BLaER1 treated with 17β-estradiol and CSF1 and Interleukin-3, amounts not matched to agents 10 nM and 100 nM (cell line): ENCODE data around the gene BCAP31.

Experiments
- H3K27ac ChIP-seq, 11 experiments: shearing (Covaris generic); formaldehyde crosslinking; 2 replicates each; pipeline ENCODE4 v1.8.1; 2022
- H3K27me3 ChIP-seq, 11 experiments: shearing (Covaris generic); formaldehyde crosslinking; 2 replicates each; pipeline ENCODE4 v1.8.1; 2022
- H3K36me3 ChIP-seq, 11 experiments: shearing (Covaris generic); formaldehyde crosslinking; 2 replicates each; pipeline ENCODE4 v1.8.1; 2022
- H3K4me1 ChIP-seq, 10 experiments: shearing (Covaris generic); formaldehyde crosslinking; 2 replicates each; pipeline ENCODE4 v1.8.1; 2022
- H3K4me2 ChIP-seq, 11 experiments: shearing (Covaris generic); formaldehyde crosslinking; 2 replicates each; pipeline ENCODE4 v1.8.1; 2022
- H3K4me3 ChIP-seq, 10 experiments: shearing (Covaris generic); formaldehyde crosslinking; 2 replicates each; pipeline ENCODE4 v1.8.1; 2022
- H3K9ac ChIP-seq, 11 experiments: shearing (Covaris generic); formaldehyde crosslinking; 2 replicates each; pipeline ENCODE4 v1.8.1; 2022
- H3K9me3 ChIP-seq, 11 experiments: shearing (Covaris generic); formaldehyde crosslinking; replicated peaks in 1 of 11; 2 replicates each; pipeline ENCODE4 v1.8.1; 2022
- H4K20me1 ChIP-seq, 11 experiments: shearing (Covaris generic); formaldehyde crosslinking; 2 replicates each; pipeline ENCODE4 v1.8.1; 2022
- Cebpa-rat ChIP-seq, 11 experiments: shearing (Covaris generic); IDR thresholded peaks; 2 replicates each; pipeline ENCODE4 v1.8.1; 2022

BCAP31 gene

DNA sequence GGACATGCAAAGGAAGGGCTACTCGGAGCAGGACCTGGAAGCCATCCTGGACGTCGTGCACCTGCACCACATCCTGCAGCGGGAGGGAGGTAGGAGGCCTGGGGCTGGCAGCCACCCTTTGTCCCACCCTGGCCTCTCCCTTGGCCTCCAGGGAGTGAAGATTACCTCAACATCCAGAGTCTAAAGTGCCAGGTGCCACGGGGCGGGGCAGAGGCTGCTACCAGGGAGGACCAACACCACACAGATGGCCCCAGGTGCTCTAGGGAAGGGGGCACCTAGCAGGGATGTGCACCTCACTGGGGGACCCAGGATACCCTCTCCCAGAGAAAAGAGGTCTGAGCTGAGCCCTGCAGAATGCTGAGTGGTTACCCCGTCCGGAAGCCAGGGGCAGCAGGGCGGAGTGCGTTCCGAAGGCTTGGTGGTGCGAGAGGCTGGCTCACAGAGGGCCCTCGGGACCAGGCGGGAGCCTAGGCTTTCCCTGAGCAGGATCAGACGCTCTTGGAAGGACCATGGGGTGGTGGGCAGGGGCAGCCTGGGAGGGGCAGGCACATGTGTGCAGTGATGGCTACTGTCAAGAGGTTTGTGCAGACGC lies 16.5 kb upstream of the BCAP31 start:
- Histone ChIP-seq H3K4me1 (peaks cover 27 to 88% (median 71%) of the 10 kb centered on the region in 10 experiments), H3K4me2 (peak overlapping the region in 9 of 11 experiments; percentile 59 to 79 (median 68); a peak in 17 of 22 replicates), H3K9ac (no peak overlapping the region), H3K27me3 (peaks cover 9 to 73% (median 45%) of the 10 kb centered on the region in 11 experiments; a peak in 20 of 22 replicates), H3K36me3 (peaks cover 0 to 46% (median 8%) of the 10 kb centered on the region in 11 experiments; a peak in 12 of 22 replicates), H3K27ac (no peak overlapping the region), H4K20me1 (peaks cover 12 to 84% (median 35%) of the 10 kb centered on the region in 11 experiments; a peak in 20 of 22 replicates), H3K9me3 (peaks cover 0 to 10% (median 0%) of the 10 kb centered on the region in 11 experiments; a peak in 5 of 22 replicates), H3K4me3 (no peak overlapping the region)
- TF ChIP-seq Cebpa-rat (IDR thresholded peaks at IDR 0.05): no peak

DNA sequence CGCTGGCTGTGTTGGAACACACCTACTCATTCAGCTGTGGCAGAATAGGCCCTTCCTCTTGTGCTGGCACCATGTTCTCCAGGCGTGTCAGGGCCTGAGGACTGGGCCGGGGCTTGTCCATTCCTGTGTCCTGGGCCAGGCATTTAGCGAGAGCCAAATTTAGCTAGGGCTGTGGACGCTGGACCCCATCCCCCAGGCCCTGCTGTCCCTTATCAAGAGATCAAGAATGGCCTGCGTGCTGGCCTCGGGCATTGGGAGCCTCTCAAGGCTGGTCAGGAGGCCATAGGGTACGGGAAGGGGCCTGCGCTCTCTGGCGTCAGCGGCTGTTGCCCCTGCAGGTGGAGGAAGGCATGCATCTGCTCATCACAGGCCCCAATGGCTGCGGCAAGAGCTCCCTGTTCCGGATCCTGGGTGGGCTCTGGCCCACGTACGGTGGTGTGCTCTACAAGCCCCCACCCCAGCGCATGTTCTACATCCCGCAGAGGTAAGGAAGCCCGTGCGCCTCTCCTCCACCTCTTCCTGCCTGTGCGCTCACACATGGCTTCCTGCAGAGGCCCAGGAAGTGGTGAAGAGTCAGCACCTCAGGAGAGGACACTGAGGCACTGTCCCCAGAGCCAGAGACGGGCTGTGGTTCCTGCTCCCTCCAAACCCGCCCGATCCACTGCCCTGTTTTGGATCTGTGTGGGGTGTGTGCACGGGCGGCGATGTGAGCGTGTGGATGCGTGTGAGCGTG lies 15.7 kb upstream of the BCAP31 start:
- peak overlapping the region in 9 of 11 experiments; percentile 59 to 79 (median 68); a peak in 18 of 22 replicates for H3K4me2 ChIP-seq
- peaks cover 35 to 92% (median 79%) of the 10 kb centered on the region in 10 experiments for H3K4me1 ChIP-seq
- H3K9me3 ChIP-seq: peaks cover 0 to 18% (median 4%) of the 10 kb centered on the region in 11 experiments; a peak in 11 of 22 replicates

DNA sequence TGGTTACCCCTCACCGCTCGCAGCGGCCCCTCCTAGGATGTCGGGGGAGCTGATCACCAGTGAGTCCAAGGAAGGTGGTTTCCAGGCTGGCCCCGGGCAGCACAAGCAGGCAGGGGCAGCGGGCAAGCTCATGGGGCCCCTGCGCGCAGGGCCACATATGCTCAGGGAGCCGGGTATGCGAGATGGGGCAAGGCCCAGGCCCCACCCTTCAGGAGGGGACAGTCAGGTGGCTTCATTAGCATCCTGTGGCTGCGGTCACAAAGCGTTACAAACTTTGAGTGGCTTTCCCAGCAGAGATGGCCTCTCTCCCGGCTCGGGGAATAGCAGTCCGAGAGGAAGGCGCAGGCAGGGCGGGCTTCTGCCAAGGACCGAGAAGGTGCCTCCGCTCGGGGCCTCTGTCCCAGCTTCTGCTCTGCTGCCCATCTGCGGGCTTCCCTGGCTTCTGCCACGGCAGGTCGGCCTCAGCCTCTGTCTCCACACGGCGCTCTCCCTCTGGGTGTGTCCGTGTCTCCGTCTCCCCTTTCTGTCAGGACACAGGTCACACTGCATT lies 13.9 kb upstream of the BCAP31 start:
- Histone ChIP-seq H3K4me1 (peaks cover 27 to 82% (median 70%) of the 10 kb centered on the region in 10 experiments), H3K27me3 (peaks cover 9 to 87% (median 53%) of the 10 kb centered on the region in 11 experiments; a peak in 20 of 22 replicates), H3K9ac (no peak overlapping the region), H3K9me3 (peaks cover 0 to 33% (median 19%) of the 10 kb centered on the region in 11 experiments; a peak in 14 of 22 replicates), H3K4me2 (no peak overlapping the region), H3K36me3 (peaks cover 0 to 64% (median 13%) of the 10 kb centered on the region in 11 experiments; a peak in 14 of 22 replicates), H3K4me3 (no peak overlapping the region), H4K20me1 (peaks cover 12 to 91% (median 51%) of the 10 kb centered on the region in 11 experiments; a peak in 20 of 22 replicates), H3K27ac (no peak overlapping the region)
- no peak for TF ChIP-seq Cebpa-rat (IDR thresholded peaks at IDR 0.05)

More for the DNA sequence above, 15.7 kb upstream of the BCAP31 start:
- TF ChIP-seq Cebpa-rat (IDR thresholded peaks at IDR 0.05): no peak
- H3K36me3 ChIP-seq: peaks cover 0 to 46% (median 8%) of the 10 kb centered on the region in 11 experiments; a peak in 12 of 22 replicates
- H3K27ac ChIP-seq: no peak overlapping the region
- H4K20me1 ChIP-seq: peaks cover 12 to 92% (median 36%) of the 10 kb centered on the region in 11 experiments; a peak in 20 of 22 replicates
- 0 out of 22 replicates have a peak overlapping the region, but pooled peaks of 1 of the 11 experiments have one; percentile 10 for H3K9ac ChIP-seq
- H3K27me3 ChIP-seq: peaks cover 9 to 81% (median 53%) of the 10 kb centered on the region in 11 experiments; a peak in 20 of 22 replicates
- H3K4me3 ChIP-seq: no peak overlapping the region

DNA sequence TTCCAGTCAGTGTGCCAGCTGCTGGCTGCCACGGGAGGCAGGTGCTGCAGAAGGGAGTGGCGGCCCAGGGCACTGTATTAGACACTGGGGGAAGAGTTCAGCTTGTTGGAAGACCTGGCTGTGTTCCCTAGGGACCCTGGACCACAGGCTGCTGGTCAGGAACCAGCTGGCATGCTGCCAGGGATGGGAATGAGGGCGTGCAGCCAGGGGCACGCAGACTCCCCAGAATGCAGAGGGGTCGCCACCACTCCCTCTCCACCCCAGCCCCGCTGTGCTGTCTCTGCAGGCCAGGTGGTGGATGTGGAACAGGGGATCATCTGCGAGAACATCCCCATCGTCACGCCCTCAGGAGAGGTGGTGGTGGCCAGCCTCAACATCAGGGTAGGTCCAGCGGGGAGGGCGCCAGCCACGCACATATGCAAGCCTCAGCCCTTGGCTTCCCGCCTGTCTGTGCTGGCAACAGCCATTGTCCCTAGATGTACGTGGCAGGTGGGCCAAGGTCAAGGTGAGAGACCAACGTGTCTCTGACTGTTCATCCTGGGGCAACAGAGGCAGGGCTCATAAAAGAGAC lies 12.8 kb upstream of the BCAP31 start:
- Histone ChIP-seq H3K4me3 (no peak overlapping the region), H3K27ac (no peak overlapping the region), H3K4me1 (peaks cover 30 to 83% (median 65%) of the 10 kb centered on the region in 10 experiments), H3K9me3 (peaks cover 5 to 40% (median 27%) of the 10 kb centered on the region in 11 experiments; a peak in 21 of 22 replicates), H3K4me2 (peak overlapping the region in 7 of 11 experiments; percentile 46 to 65 (median 59); a peak in 11 of 22 replicates), H3K27me3 (peaks cover 9 to 91% (median 60%) of the 10 kb centered on the region in 11 experiments; a peak in 20 of 22 replicates), H3K9ac (peak overlapping the region in 1 of 11 experiments; percentile 44; a peak in 1 of 22 replicates), H3K36me3 (peaks cover 0 to 66% (median 13%) of the 10 kb centered on the region in 11 experiments; a peak in 15 of 22 replicates), H4K20me1 (peaks cover 12 to 92% (median 46%) of the 10 kb centered on the region in 11 experiments; a peak in 20 of 22 replicates)
- no peak for TF ChIP-seq Cebpa-rat (IDR thresholded peaks at IDR 0.05)

DNA sequence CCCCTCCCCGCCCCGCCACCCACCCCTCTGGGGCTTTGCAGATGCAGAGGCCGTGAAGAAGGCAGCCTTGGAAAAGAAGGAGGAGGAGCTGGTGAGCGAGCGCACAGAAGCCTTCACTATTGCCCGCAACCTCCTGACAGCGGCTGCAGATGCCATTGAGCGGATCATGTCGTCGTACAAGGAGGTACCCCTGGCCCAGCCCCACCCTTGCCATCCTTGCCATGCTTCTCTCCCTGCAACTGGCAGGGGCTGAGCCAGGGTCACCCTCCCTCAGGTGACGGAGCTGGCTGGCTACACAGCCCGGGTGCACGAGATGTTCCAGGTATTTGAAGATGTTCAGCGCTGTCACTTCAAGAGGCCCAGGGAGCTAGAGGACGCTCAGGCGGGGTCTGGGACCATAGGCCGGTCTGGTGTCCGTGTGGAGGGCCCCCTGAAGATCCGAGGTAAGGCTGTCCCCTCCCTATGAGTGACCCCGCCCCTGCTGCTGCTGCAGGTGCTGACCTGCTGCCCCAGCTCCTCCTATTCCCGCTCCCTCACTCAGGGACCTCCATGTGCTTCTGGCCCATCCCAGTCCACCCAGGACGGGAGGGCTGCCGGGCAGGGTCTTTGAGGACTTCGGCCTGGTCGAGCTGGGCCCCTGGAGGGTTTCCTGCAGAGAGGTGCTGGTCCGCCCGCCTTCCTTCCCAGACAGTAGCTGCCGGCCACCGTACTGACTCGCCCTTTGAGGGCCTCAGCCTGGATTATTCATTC lies 12.1 kb upstream of the BCAP31 start:
- Histone ChIP-seq H3K36me3 (peaks cover 3 to 66% (median 19%) of the 10 kb centered on the region in 11 experiments; a peak in 17 of 22 replicates), H3K4me1 (peaks cover 36 to 86% (median 66%) of the 10 kb centered on the region in 10 experiments), H4K20me1 (peaks cover 12 to 88% (median 42%) of the 10 kb centered on the region in 11 experiments; a peak in 20 of 22 replicates), H3K4me3 (no peak overlapping the region), H3K4me2 (peak overlapping the region in 10 of 11 experiments; percentile 36 to 65 (median 56); a peak in 18 of 22 replicates), H3K9me3 (peaks cover 13 to 46% (median 35%) of the 10 kb centered on the region in 11 experiments), H3K27me3 (peaks cover 4 to 91% (median 61%) of the 10 kb centered on the region in 11 experiments; a peak in 20 of 22 replicates), H3K9ac (peak overlapping the region in 1 of 11 experiments; percentile 44; a peak in 1 of 22 replicates), H3K27ac (no peak overlapping the region)
- no peak for TF ChIP-seq Cebpa-rat (IDR thresholded peaks at IDR 0.05)

DNA sequence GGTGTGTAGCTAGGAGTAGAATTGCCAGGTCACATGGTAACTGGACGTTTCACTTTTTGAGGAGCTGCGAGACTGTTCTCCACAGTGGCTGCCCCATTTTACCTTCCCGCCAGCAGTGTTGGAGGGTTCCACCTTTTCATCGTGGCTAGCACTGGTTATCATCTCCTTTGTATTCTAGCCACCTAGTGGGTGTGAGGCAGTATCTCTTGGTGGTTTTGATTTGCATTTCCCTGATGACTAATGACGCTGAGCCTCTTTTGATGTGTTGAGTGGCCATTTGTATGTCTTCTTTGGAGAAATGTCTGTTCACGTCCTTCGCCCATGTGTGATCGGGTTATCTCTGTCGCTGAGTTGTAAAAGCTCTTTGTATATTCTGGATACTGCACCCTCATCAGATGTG lies 11.1 kb upstream of the BCAP31 start:
- Histone ChIP-seq H3K36me3 (peaks cover 13 to 68% (median 28%) of the 10 kb centered on the region in 11 experiments), H3K9ac (no peak overlapping the region), H3K4me3 (no peak overlapping the region), H3K4me2 (peak overlapping the region; percentile 17 to 66 (median 57)), H4K20me1 (peaks cover 7 to 79% (median 33%) of the 10 kb centered on the region in 11 experiments; a peak in 20 of 22 replicates), H3K9me3 (peaks cover 20 to 55% (median 44%) of the 10 kb centered on the region in 11 experiments), H3K27ac (no peak overlapping the region), H3K27me3 (peaks cover 0 to 85% (median 64%) of the 10 kb centered on the region in 11 experiments; a peak in 19 of 22 replicates), H3K4me1 (peaks cover 46 to 86% (median 61%) of the 10 kb centered on the region in 10 experiments)
- no peak for TF ChIP-seq Cebpa-rat (IDR thresholded peaks at IDR 0.05)

DNA sequence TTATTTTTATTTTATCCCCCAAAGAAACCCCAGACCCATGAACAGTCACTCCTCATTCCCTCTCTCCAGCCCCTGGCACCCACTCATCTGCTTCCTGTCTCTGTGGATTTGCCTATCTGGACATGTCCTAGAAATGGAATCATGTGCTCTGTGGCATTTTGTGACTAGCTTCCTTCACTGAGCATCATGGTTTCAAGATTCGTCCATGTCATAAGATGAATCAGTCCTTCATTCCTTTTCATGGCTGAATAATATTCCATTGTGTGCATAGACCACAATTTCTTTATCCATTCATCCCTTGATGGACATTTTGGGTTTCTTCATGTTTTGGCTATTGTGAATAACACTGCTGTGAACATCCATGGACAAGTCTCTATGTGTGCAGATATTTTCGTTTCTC lies 10.7 kb upstream of the BCAP31 start:
- Histone ChIP-seq H3K27me3 (peaks cover 0 to 84% (median 60%) of the 10 kb centered on the region in 11 experiments; a peak in 19 of 22 replicates), H3K27ac (no peak overlapping the region), H3K4me3 (no peak overlapping the region), H3K9ac (no peak overlapping the region), H3K4me2 (peak overlapping the region; percentile 17 to 66 (median 57); a peak in 17 of 22 replicates), H3K36me3 (peaks cover 17 to 68% (median 33%) of the 10 kb centered on the region in 11 experiments), H4K20me1 (peaks cover 7 to 79% (median 30%) of the 10 kb centered on the region in 11 experiments; a peak in 20 of 22 replicates), H3K9me3 (peaks cover 21 to 59% (median 48%) of the 10 kb centered on the region in 11 experiments), H3K4me1 (peaks cover 42 to 84% (median 57%) of the 10 kb centered on the region in 10 experiments)
- TF ChIP-seq Cebpa-rat (IDR thresholded peaks at IDR 0.05): no peak
